Measurements from ENCODE around the gene ZDHHC14. TPM values are rescaled to one million over a fixed set of nuclear protein-coding genes. Genes with fewer than 3 reads are reported as not detected.

ZDHHC14 gene
- total RNA-seq, 1 experiment from 2014 or later = 3.2 TPM

DNA sequence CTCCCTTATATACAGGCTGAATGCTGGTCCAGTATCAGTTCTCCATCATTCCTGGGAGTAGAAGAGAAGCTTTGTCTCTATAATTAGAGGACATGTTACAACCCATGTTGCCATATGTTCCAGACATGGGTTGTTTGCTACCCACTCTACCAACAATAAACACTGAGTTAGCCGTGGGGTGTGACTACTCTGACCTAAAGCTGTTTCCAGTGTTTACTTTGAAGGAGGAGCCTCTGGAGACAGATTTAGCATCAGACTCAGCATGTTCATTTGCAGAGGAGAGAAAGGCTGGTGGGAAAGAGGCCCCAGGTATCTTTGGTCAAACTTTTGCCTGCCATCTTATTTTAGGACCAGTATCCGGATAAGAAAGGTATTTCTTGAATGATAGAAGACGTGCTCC, 284.2 kb downstream of the ZDHHC14 start:
- BruUV-seq (replicated peaks) = no TSS peak
- Mint-ChIP-seq H3K4me1 (ENCODE audit: insufficient read depth, unreplicated experiment) (peaks cover 22% of the 10 kb centered on the region), H3K27ac (ENCODE audit: low read depth, unreplicated experiment) (no peak overlapping the region), H3K4me3 (ENCODE audit: unreplicated experiment) (no peak overlapping the region), H3K27me3 (ENCODE audit: insufficient read depth, unreplicated experiment) (no peaks in the 10 kb centered on the region), H3K9me3 (ENCODE audit: unreplicated experiment) (no peaks in the 10 kb centered on the region), H3K36me3 (ENCODE audit: insufficient read depth, unreplicated experiment) (no peaks in the 10 kb centered on the region)
- CTCF ChIA-PET = interaction anchor here (1.2 to 7.3 kb wide), 6 partner anchors 18 to 349 kb away, joined by 3 to 107 read pairs (median 14); no protein-coding TSS in a partner anchor
- no peak for TF ChIP-seq CTCF (IDR thresholded peaks at IDR 0.05; ENCODE audit: unreplicated experiment)
- POLR2A ChIA-PET = interaction anchor here (1.1 to 2.3 kb wide), 2 partner anchors 342 to 348 kb away, joined by 5 to 13 read pairs; partner anchors contain the start of gene TMEM242
- no peak for DNase-seq (ENCODE audit: unreplicated experiment)
- intact Hi-C loops (cut with micrococcal nuclease) = loop anchor here (5.0 kb wide), 1 partner anchor 207 kb away; no protein-coding TSS in a partner anchor

DNA sequence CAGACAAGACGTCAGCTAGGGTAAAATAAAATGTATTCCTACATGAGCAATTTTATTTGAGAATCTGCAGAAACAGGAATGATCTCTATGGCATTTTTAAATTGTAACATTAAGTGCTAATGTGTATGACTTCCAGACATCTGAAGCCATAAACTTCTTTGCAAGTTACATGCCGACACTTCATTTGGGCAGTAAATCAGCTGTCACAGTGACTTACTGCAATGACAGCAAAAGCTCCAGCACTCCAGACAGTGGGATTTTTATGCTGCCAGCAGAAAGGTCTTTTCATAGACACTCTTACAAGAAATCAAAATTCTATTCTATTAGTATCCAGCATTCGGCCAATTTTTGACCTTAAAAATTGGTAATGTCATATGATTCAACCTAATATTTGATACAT, 285.7 kb downstream of the ZDHHC14 start:
- BruUV-seq (replicated peaks) = no TSS peak
- peak overlapping the region; percentile 78 for H3K27ac Mint-ChIP-seq (ENCODE audit: low read depth, unreplicated experiment)

DNA sequence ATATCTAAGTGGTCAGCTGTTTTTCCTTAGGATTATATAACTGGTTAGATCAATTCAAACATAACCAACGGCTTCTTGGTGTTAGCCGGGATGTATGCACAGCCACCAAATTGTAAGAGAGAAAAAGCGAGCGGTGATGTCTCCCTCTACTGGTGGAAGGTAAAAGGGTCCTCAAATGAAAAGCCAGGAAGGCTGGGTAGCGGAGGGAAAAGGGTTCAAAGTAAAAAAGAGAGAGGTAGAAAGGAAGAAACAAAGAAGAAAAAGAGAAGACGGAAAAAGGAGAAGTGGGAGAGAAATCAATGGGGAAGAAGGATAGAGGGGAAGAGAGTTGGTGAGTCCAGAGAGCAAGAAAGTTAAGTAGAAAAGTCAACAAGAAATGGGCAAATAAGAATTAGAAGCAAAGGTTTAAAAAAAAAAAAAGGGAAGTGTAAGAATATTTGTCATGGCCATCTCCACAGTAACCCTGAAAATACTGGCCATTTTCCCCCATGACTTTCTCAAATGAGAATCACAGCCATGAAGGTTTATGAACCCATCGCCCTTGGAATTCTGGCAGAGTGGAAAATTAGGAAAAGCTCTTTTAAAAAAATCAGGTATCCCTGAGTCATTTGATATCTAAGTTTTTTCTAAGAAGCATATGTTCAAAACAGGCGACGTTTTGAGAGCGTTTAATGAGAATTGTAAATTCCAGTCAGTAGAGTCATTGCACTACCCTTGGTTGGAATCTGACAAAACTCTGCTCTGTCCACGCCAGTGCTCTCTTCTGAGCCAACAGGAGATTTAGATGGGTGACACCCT, 286.4 kb downstream of the ZDHHC14 start:
- Mint-ChIP-seq H3K36me3 (ENCODE audit: insufficient read depth, unreplicated experiment) (no peaks in the 10 kb centered on the region), H3K27ac (ENCODE audit: low read depth, unreplicated experiment) (peak overlapping the region; percentile 78), H3K9me3 (ENCODE audit: unreplicated experiment) (no peaks in the 10 kb centered on the region), H3K4me3 (ENCODE audit: unreplicated experiment) (peak overlapping the region; percentile 1), H3K4me1 (ENCODE audit: insufficient read depth, unreplicated experiment) (peaks cover 22% of the 10 kb centered on the region), H3K27me3 (ENCODE audit: insufficient read depth, unreplicated experiment) (no peaks in the 10 kb centered on the region)
- POLR2A ChIA-PET = interaction anchor here (0.6 to 2.4 kb wide), 8 partner anchors 15 to 353 kb away, joined by 3 to 13 read pairs (median 4); partner anchors contain the start of gene TMEM242
- DNase-seq (ENCODE audit: unreplicated experiment) = peak; percentile 80
- peak; percentile 78 for TF ChIP-seq CTCF (IDR thresholded peaks at IDR 0.05; ENCODE audit: unreplicated experiment)
- CTCF ChIA-PET = interaction anchor here (0.6 to 7.3 kb wide), 45 partner anchors 9 to 415 kb away, joined by 3 to 107 read pairs (median 4); partner anchors contain the start of gene TMEM242
- no TSS peak for BruUV-seq (replicated peaks)
- intact Hi-C loops (cut with micrococcal nuclease) = loop anchor here (1.0 to 5.0 kb wide), 5 partner anchors 89 to 405 kb away; partner anchors contain the start of gene ZDHHC14

More for the DNA sequence above, 285.7 kb downstream of the ZDHHC14 start:
- CTCF ChIA-PET = interaction anchor here (0.6 to 7.3 kb wide), 31 partner anchors 10 to 952 kb away, joined by 3 to 107 read pairs (median 4); partner anchors contain the start of gene TMEM242
- intact Hi-C loops (cut with micrococcal nuclease) = loop anchor here (1.0 to 5.0 kb wide), 4 partner anchors 206 to 406 kb away; partner anchors contain the start of gene ZDHHC14
- Mint-ChIP-seq H3K36me3 (ENCODE audit: insufficient read depth, unreplicated experiment) (no peaks in the 10 kb centered on the region), H3K4me3 (ENCODE audit: unreplicated experiment) (no peak overlapping the region), H3K4me1 (ENCODE audit: insufficient read depth, unreplicated experiment) (peaks cover 22% of the 10 kb centered on the region), H3K9me3 (ENCODE audit: unreplicated experiment) (no peaks in the 10 kb centered on the region), H3K27me3 (ENCODE audit: insufficient read depth, unreplicated experiment) (no peaks in the 10 kb centered on the region)
- DNase-seq (ENCODE audit: unreplicated experiment) = no peak
- POLR2A ChIA-PET = interaction anchor here (0.6 to 2.3 kb wide), 5 partner anchors 18 to 352 kb away, joined by 3 to 13 read pairs (median 5); partner anchors contain the start of gene TMEM242
- TF ChIP-seq CTCF (IDR thresholded peaks at IDR 0.05; ENCODE audit: unreplicated experiment) = no peak

- no peak overlapping the region for H3K27ac Mint-ChIP-seq (ENCODE audit: low read depth, unreplicated experiment)
- no peak for TF ChIP-seq CTCF (IDR thresholded peaks at IDR 0.05; ENCODE audit: unreplicated experiment)
- ChIA-PET CTCF (interaction anchor here (0.6 to 7.3 kb wide), 31 partner anchors 11 to 390 kb away, joined by 3 to 107 read pairs (median 4); no protein-coding TSS in a partner anchor), POLR2A (interaction anchor here (1.4 to 2.4 kb wide), 5 partner anchors 15 to 353 kb away, joined by 3 to 8 read pairs (median 5); partner anchors contain the start of gene TMEM242)
- BruUV-seq (replicated peaks) = no TSS peak
- intact Hi-C loops (cut with micrococcal nuclease) = loop anchor here (2.0 to 5.0 kb wide), 2 partner anchors 89 to 204 kb away; no protein-coding TSS in a partner anchor
- no peaks in the 10 kb centered on the region for H3K36me3 Mint-ChIP-seq (ENCODE audit: insufficient read depth, unreplicated experiment)
- H3K27me3 Mint-ChIP-seq (ENCODE audit: insufficient read depth, unreplicated experiment) = no peaks in the 10 kb centered on the region
- no peak overlapping the region for H3K4me3 Mint-ChIP-seq (ENCODE audit: unreplicated experiment)
- no peaks in the 10 kb centered on the region for H3K9me3 Mint-ChIP-seq (ENCODE audit: unreplicated experiment)
- H3K4me1 Mint-ChIP-seq (ENCODE audit: insufficient read depth, unreplicated experiment) = peaks cover 22% of the 10 kb centered on the region
- no peak for DNase-seq (ENCODE audit: unreplicated experiment)
Measured at GRCh38 chr6:157668009-157668401, 287.0 kb downstream of the ZDHHC14 start.

Measured in MCF 10A (cell line).